ENCODE data around the gene PGF.

DNA sequence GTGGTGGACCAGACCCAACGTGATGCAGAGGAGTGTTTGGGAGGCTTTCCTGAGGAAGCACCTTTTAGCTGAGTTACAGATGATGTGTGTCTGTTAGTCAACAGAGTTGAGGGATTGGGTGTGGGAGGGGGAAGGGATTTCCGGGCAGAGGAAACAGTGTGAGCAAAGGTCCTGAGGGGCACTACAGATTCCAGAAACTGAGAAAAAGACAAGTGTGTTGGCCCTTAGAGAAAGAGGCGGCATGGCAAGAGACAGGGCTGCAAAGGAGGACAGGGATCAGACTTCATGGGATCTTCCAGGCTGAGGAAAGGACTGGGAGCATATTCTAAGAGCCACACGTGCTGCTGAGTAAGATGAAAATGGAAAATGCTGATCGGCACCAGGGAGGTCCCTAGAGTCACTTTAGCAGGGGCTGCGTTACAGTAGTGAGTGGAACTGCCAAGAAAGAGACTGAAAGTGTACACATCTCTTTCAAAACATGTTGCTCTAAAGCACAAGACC, 22.9 kb downstream of the PGF start:
- TF ChIP-seq, protein P1, sequence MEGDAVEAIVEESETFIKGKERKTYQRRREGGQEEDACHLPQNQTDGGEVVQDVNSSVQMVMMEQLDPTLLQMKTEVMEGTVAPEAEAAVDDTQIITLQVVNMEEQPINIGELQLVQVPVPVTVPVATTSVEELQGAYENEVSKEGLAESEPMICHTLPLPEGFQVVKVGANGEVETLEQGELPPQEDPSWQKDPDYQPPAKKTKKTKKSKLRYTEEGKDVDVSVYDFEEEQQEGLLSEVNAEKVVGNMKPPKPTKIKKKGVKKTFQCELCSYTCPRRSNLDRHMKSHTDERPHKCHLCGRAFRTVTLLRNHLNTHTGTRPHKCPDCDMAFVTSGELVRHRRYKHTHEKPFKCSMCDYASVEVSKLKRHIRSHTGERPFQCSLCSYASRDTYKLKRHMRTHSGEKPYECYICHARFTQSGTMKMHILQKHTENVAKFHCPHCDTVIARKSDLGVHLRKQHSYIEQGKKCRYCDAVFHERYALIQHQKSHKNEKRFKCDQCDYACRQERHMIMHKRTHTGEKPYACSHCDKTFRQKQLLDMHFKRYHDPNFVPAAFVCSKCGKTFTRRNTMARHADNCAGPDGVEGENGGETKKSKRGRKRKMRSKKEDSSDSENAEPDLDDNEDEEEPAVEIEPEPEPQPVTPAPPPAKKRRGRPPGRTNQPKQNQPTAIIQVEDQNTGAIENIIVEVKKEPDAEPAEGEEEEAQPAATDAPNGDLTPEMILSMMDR (IDR thresholded peaks at IDR 0.05; ENCODE audit: poor library complexity), result no peak
- no peak for TF ChIP-seq EZH2 (IDR thresholded peaks at IDR 0.05; ENCODE audit: borderline replicate concordance)
- no peak for TF ChIP-seq EZH2phosphoT487 (IDR thresholded peaks at IDR 0.05; ENCODE audit: low read depth, severe bottlenecking, unreplicated experiment)

Measured in hepatocyte (in vitro differentiated cells).